ENCODE results near the gene IFIT2. TPM values are rescaled to one million over a fixed set of nuclear protein-coding genes. Genes with fewer than 3 reads are reported as not detected.

Gene IFIT2
- total RNA-seq, 1 experiment from 2014 or later = 1.0 TPM

- TF ChIP-seq, protein P1, sequence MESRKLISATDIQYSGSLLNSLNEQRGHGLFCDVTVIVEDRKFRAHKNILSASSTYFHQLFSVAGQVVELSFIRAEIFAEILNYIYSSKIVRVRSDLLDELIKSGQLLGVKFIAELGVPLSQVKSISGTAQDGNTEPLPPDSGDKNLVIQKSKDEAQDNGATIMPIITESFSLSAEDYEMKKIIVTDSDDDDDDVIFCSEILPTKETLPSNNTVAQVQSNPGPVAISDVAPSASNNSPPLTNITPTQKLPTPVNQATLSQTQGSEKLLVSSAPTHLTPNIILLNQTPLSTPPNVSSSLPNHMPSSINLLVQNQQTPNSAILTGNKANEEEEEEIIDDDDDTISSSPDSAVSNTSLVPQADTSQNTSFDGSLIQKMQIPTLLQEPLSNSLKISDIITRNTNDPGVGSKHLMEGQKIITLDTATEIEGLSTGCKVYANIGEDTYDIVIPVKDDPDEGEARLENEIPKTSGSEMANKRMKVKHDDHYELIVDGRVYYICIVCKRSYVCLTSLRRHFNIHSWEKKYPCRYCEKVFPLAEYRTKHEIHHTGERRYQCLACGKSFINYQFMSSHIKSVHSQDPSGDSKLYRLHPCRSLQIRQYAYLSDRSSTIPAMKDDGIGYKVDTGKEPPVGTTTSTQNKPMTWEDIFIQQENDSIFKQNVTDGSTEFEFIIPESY (IDR thresholded peaks at IDR 0.05; ENCODE audit: extremely low read depth, insufficient replicate concordance, low read length) = no peak
- TF ChIP-seq SIN3A (IDR thresholded peaks at IDR 0.05; ENCODE audit: low read depth) = no peak
- no peak for TF ChIP-seq ZFX (IDR thresholded peaks at IDR 0.05)
Observed at GRCh38 chr10:89302625-89303024, 779 bp downstream of the IFIT2 start (continued).

DNA sequence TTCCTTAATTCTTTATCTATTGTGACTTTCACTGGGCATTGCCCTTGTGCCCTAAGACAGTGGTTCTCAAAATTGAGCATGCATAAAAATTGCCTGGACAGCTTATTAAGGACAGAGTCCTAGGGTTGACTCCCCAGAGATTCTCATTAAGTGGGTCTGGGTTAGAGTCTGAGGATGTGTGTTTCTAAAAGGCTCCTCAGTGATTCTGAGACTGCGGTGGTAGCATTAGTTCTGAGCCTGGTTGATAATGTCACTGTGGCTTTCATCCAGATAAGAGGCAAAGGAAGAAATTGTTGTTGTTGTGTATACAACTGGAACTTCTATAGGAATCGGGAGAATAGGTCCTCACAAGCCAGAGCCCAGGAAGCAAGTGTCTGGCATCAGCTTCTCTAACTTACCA is 1.3 kb downstream of the IFIT2 start:
- no peak overlapping the region for H3K27ac ChIP-seq (ENCODE audit: low read depth, low read length)
- no peak overlapping the region for H3K4me3 ChIP-seq (replicated peaks in 1 of 2; ENCODE audit: low read depth in 1 of 2, low read length in 2 of 2)
- CTCF ChIA-PET = no interaction called here
- intact Hi-C loops (cut with micrococcal nuclease) = loop anchor here (2.0 kb wide), 1 partner anchor 20 kb away; no protein-coding TSS in a partner anchor
- H3K79me2 ChIP-seq (ENCODE audit: insufficient read depth, low read length) = no peaks in the 10 kb centered on the region
- RAD21 ChIA-PET (ENCODE audit: low non-redundant PET in 1 of 2, low total read pairs in 2 of 2, uncharacterized antibody in 2 of 2, unreplicated experiment in 2 of 2) = no interaction called here
- no peaks in the 10 kb centered on the region for H3K9me2 ChIP-seq (ENCODE audit: insufficient read depth)
- H3K4me2 ChIP-seq (ENCODE audit: low read length) = no peak overlapping the region
- peaks cover 0 to 17% of the 10 kb centered on the region in 2 experiments; a peak in 2 of 4 replicates for H3K4me1 ChIP-seq (ENCODE audit: control insufficient read depth in 1 of 2, insufficient read depth in 2 of 2, low read length in 2 of 2)
- no peaks in the 10 kb centered on the region for H3K36me3 ChIP-seq (ENCODE audit: control insufficient read depth in 1 of 2, insufficient read depth in 2 of 2, low read length in 2 of 2)
- H3K9me3 ChIP-seq (ENCODE audit: control insufficient read depth in 1 of 2, insufficient read depth in 1 of 2, low read depth in 1 of 2, low read length in 2 of 2) = no peaks in the 10 kb centered on the region
- no peak overlapping the region for H2AFZ ChIP-seq (ENCODE audit: low read depth, low read length, poor library complexity, severe bottlenecking)
- H4K20me1 ChIP-seq (ENCODE audit: insufficient read depth) = no peaks in the 10 kb centered on the region
- POLR2A ChIA-PET = no interaction called here
- BruUV-seq (replicated peaks) = no TSS peak
- H3K27me3 ChIP-seq (ENCODE audit: insufficient read depth, low read length) = no peaks in the 10 kb centered on the region
- H3K9ac ChIP-seq (ENCODE audit: low read length) = no peak overlapping the region
- ATAC-seq = no peak
- DNase-seq (ENCODE audit: low read depth, low spot score) = no peak
- no peak for TF ChIP-seq ATF3 (IDR thresholded peaks at IDR 0.05)
- no peak for TF ChIP-seq POLR2AphosphoS5 (IDR thresholded peaks at IDR 0.05; ENCODE audit: low read depth, low read length)
- TF ChIP-seq ZFX (IDR thresholded peaks at IDR 0.05) = no peak
- TF ChIP-seq REST (IDR thresholded peaks at IDR 0.05; ENCODE audit: low read depth) = no peak
- no peak for TF ChIP-seq ZNF274 (IDR thresholded peaks at IDR 0.05; ENCODE audit: low read depth, low read length)
- TF ChIP-seq, protein P1 (IDR thresholded peaks at IDR 0.05; ENCODE audit: extremely low read depth, insufficient replicate concordance, low read length) = no peak
- TF ChIP-seq MAX (IDR thresholded peaks at IDR 0.05) = no peak
- no peak for TF ChIP-seq EZH2 (IDR thresholded peaks at IDR 0.05)
- TF ChIP-seq SP1 (IDR thresholded peaks at IDR 0.05; ENCODE audit: low read depth) = no peak
- no peak for TF ChIP-seq SIN3A (IDR thresholded peaks at IDR 0.05; ENCODE audit: low read depth)
- no peak for TF ChIP-seq SRF (IDR thresholded peaks at IDR 0.05; ENCODE audit: low read depth)
- TF ChIP-seq, protein P2, sequence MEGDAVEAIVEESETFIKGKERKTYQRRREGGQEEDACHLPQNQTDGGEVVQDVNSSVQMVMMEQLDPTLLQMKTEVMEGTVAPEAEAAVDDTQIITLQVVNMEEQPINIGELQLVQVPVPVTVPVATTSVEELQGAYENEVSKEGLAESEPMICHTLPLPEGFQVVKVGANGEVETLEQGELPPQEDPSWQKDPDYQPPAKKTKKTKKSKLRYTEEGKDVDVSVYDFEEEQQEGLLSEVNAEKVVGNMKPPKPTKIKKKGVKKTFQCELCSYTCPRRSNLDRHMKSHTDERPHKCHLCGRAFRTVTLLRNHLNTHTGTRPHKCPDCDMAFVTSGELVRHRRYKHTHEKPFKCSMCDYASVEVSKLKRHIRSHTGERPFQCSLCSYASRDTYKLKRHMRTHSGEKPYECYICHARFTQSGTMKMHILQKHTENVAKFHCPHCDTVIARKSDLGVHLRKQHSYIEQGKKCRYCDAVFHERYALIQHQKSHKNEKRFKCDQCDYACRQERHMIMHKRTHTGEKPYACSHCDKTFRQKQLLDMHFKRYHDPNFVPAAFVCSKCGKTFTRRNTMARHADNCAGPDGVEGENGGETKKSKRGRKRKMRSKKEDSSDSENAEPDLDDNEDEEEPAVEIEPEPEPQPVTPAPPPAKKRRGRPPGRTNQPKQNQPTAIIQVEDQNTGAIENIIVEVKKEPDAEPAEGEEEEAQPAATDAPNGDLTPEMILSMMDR (IDR thresholded peaks at IDR 0.05 in 2 of 3, conservative IDR thresholded peaks at IDR 0.05 in 1 of 3; ENCODE audit: borderline replicate concordance in 1 of 3, insufficient read depth in 1 of 3, low read depth in 2 of 3, low read length in 2 of 3) = no peak
- TF ChIP-seq YY1 (IDR thresholded peaks at IDR 0.05; ENCODE audit: extremely low read depth, insufficient replicate concordance, low read depth, low read length) = no peak
- TF ChIP-seq FOSL1 (IDR thresholded peaks at IDR 0.05; ENCODE audit: low read depth) = no peak

Measured in HCT116 (cell line).